Type B pancreatic cell (in vitro differentiated cells): ENCODE data around the gene ZP1. TPM values are rescaled to one million over a fixed set of nuclear protein-coding genes. Genes with fewer than 3 reads are reported as not detected.

Experiments
- DNase-seq: peaks from one replicate; pipeline ENCODE4 v3.0.0; 2021; ENCODE audit warnings: mixed read lengths; ENCODE audit not compliant: unreplicated experiment; ENCODE audit errors: extremely low spot score
- H3K27ac Mint-ChIP-seq: 2 replicates; pipeline ENCODE4 v1.8.0; 2021; ENCODE audit warnings: mild to moderate bottlenecking, mixed read lengths
- H3K27me3 Mint-ChIP-seq: 2 replicates; pipeline ENCODE4 v1.8.0; 2021; ENCODE audit warnings: mixed read lengths
- H3K36me3 Mint-ChIP-seq: 2 replicates; pipeline ENCODE4 v1.8.0; 2021; ENCODE audit warnings: mixed read lengths
- H3K4me1 Mint-ChIP-seq: one replicate; pipeline ENCODE4 v1.8.0; 2021; ENCODE audit warnings: mixed read lengths; ENCODE audit not compliant: unreplicated experiment
- H3K4me3 Mint-ChIP-seq: 2 replicates; pipeline ENCODE4 v1.8.0; 2021; ENCODE audit warnings: mild to moderate bottlenecking, mixed read lengths
- H3K9me3 Mint-ChIP-seq: 2 replicates; pipeline ENCODE4 v1.8.0; 2021; ENCODE audit warnings: mixed read lengths
- total RNA-seq: library from RNA; stranded (reverse); gene quantifications from 2 replicates; pipeline ENCODE4 v1.2.1, GENCODE V29; 2021; ENCODE audit warnings: low replicate concordance
- TF ChIP-seq, protein P1 (sequence below): fragments of 200-600 bp; sonication (generic); conservative IDR thresholded peaks from 2 replicates; pipeline ENCODE4 v1.5.0; 2021; ENCODE audit warnings: antibody characterized with exemption, mild to moderate bottlenecking

Gene ZP1
- total RNA-seq, 1 donor from 2014 or later, result not detected

DNA sequence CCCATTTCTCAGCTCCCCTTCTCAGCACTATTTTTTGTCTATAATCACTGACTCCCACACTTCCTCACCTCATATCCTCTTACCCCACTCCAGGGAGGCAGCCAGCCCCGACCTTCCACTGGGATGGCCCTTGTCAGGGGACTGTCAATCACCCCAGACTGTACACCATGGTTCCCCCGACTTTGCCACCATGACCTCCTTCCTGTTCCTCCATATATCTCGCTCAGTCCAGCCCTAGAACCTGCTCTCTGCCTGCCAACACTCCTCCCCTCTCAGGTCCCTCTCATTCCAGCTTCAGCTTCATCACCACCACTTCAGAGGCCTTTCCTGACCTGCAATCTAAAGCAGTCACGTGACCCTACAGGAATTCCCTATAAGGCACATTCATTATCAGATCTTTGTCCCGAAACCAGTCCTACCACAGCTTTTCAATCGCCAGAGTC lies 22.5 kb downstream of the ZP1 start:
- TF ChIP-seq, protein P1, sequence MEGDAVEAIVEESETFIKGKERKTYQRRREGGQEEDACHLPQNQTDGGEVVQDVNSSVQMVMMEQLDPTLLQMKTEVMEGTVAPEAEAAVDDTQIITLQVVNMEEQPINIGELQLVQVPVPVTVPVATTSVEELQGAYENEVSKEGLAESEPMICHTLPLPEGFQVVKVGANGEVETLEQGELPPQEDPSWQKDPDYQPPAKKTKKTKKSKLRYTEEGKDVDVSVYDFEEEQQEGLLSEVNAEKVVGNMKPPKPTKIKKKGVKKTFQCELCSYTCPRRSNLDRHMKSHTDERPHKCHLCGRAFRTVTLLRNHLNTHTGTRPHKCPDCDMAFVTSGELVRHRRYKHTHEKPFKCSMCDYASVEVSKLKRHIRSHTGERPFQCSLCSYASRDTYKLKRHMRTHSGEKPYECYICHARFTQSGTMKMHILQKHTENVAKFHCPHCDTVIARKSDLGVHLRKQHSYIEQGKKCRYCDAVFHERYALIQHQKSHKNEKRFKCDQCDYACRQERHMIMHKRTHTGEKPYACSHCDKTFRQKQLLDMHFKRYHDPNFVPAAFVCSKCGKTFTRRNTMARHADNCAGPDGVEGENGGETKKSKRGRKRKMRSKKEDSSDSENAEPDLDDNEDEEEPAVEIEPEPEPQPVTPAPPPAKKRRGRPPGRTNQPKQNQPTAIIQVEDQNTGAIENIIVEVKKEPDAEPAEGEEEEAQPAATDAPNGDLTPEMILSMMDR, result no peak
- H3K36me3 Mint-ChIP-seq, result peaks cover 30% of the 10 kb centered on the region
- H3K27me3 Mint-ChIP-seq, result no peaks in the 10 kb centered on the region
- H3K9me3 Mint-ChIP-seq, result no peaks in the 10 kb centered on the region
- no peak for DNase-seq
- H3K27ac Mint-ChIP-seq, result peak overlapping the region; percentile 2
- peaks cover 11% of the 10 kb centered on the region for H3K4me1 Mint-ChIP-seq
- no peak overlapping the region for H3K4me3 Mint-ChIP-seq

DNA sequence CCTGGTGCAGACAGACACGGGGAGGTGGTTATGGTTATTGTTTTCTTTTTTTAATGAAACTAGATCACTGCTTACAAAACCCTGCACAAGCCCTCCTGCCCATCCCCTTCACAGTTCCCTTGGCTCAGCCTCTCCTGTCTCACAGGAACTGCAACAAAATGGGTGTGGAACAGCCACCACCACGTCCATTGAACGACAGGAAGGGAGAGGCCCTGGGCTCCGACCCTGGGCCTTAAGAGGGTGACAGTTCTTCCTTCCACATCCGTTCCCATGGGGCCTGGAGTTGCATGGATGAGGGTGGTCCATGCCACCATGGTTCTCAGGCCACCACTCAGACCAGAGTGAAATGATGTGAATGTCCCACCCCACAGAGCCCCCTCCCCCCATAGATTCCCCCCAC lies 23.4 kb downstream of the ZP1 start:
- no peak overlapping the region for H3K4me3 Mint-ChIP-seq
- H3K4me1 Mint-ChIP-seq, result peaks cover 11% of the 10 kb centered on the region
- no peaks in the 10 kb centered on the region for H3K27me3 Mint-ChIP-seq
- peaks cover 25% of the 10 kb centered on the region for H3K36me3 Mint-ChIP-seq
- H3K9me3 Mint-ChIP-seq, result no peaks in the 10 kb centered on the region
- no peak overlapping the region for H3K27ac Mint-ChIP-seq
- no peak for DNase-seq
- TF ChIP-seq, protein P1, result no peak

DNA sequence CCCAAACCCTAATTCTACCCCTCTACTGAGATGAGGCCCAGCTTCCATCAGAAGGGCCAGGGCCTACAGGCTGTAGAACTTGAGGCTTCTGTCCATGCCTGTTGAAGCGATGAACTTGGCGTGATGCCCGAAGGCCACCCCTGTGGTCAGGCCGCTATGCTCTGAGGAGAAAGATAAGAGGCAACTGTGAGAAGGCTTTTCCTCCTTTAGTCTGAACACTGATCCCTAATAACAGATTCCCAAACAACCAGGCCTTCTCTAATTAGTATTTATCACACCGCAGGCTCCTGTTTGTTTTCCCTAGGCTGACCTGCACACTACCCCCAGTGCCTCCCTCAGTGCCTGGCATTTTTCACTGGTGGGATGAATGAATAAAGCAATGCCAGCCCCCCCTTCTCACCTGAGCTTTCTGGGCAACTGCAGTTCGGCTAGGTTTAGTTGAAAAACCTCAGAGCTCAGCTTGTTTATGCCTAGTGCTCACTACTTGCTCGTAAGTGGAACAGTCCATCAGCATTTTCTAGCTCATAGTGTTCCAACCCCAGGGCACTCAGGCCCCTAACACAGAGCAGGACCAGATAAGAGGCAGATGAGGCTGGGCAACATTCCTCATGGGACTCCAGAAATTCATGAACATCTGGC lies 23.9 kb downstream of the ZP1 start:
- Mint-ChIP-seq H3K9me3 (no peaks in the 10 kb centered on the region), H3K4me1 (peaks cover 11% of the 10 kb centered on the region), H3K4me3 (no peak overlapping the region), H3K36me3 (peaks cover 27% of the 10 kb centered on the region), H3K27ac (peak overlapping the region; percentile 46), H3K27me3 (no peaks in the 10 kb centered on the region)
- TF ChIP-seq, protein P1, result no peak
- DNase-seq, result no peak

DNA sequence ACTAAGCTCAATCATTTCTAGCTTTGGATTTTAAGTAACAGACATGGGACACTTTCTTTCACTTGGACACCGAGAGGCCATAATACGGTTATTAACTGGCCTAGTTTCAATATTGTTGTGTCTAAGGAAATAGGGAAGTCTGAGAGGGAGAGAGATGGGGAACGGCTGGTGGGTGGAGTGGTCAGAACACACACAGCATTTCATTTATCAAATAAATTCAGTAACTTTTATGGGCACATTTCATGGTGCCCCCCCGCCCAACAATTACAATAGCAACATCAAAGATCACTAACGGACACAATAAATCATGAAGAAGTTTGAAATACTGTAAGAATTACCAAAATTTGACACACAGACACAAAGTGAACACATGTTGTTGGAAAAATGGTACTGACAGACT lies 28.3 kb downstream of the ZP1 start:
- no peak overlapping the region for H3K4me3 Mint-ChIP-seq
- DNase-seq, result no peak
- TF ChIP-seq, protein P1, result no peak
- H3K9me3 Mint-ChIP-seq, result no peaks in the 10 kb centered on the region
- H3K36me3 Mint-ChIP-seq, result peaks cover 19% of the 10 kb centered on the region
- H3K27ac Mint-ChIP-seq, result no peak overlapping the region
- no peaks in the 10 kb centered on the region for H3K4me1 Mint-ChIP-seq
- no peaks in the 10 kb centered on the region for H3K27me3 Mint-ChIP-seq

DNA sequence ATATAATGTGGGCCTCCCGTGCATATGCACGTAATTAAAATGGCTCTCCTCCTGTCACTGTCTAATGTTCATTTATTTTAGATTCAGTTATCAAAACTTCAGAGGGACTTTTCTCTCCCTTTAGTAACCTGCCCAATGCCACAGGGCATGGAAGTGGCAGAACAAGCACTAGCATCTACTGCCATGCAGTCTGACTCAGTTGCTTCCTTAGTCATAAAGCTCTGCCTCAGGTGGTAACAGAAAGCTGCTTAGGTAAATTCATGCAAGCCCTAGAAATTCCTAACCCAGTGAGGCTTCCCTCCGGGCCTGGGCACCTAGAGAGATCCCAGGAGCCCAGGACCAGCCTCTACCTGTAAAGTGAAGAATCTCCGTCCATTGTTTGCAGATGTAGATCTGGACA lies 30.2 kb downstream of the ZP1 start:
- no peak for DNase-seq
- Mint-ChIP-seq H3K4me1 (no peaks in the 10 kb centered on the region), H3K27ac (no peak overlapping the region), H3K9me3 (no peaks in the 10 kb centered on the region), H3K27me3 (no peaks in the 10 kb centered on the region), H3K4me3 (no peak overlapping the region), H3K36me3 (peaks cover 14% of the 10 kb centered on the region)
- TF ChIP-seq, protein P1, result no peak
